GM21528 (cell line): ENCODE data around the gene LMF2.

Experiments
- ATAC-seq: cut with Tn5 transposase; IDR thresholded peaks from one replicate; pipeline ENCODE4 v1.9.1; 2021; ENCODE audit warnings: mild to moderate bottlenecking, moderate library complexity; ENCODE audit not compliant: unreplicated experiment, low FRiP score

The LMF2 gene

GRCh38 chr22:50504369-50505211, 2.9 kb downstream of the LMF2 start:
- no peak for ATAC-seq

DNA sequence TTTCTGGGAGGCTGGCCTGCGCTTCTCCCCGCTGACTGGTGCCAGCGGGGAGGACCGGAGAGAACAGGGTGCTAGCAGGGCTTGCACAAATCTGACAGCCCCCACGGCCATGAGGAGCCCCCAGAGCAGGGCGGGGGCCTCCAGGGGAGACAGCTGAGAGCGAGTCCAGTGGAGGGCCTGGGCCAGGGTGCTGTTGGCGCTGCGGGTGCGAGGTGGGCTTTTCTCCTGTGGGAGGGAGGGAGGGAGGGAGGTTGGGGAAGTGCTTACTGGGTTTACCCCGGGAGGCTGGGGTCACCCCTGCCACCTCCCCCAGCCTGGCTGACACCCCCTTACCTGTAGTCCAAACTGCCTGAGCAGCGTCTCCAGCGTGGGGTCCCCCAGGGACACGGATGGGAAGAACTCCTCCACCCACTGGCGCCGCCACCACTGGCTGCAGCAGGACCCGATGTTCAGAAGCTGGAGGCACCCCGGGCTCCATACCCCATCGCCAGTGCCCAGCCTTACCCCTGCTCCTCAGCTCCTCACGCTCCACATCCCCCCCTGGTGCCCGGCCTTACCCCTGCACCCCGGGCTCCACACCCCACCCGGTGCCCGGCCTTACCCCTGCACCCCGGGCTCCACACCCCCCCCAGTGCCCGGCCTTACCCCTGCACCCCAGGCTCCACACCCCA, 3.9 kb downstream of the LMF2 start:
- ATAC-seq = no peak

DNA sequence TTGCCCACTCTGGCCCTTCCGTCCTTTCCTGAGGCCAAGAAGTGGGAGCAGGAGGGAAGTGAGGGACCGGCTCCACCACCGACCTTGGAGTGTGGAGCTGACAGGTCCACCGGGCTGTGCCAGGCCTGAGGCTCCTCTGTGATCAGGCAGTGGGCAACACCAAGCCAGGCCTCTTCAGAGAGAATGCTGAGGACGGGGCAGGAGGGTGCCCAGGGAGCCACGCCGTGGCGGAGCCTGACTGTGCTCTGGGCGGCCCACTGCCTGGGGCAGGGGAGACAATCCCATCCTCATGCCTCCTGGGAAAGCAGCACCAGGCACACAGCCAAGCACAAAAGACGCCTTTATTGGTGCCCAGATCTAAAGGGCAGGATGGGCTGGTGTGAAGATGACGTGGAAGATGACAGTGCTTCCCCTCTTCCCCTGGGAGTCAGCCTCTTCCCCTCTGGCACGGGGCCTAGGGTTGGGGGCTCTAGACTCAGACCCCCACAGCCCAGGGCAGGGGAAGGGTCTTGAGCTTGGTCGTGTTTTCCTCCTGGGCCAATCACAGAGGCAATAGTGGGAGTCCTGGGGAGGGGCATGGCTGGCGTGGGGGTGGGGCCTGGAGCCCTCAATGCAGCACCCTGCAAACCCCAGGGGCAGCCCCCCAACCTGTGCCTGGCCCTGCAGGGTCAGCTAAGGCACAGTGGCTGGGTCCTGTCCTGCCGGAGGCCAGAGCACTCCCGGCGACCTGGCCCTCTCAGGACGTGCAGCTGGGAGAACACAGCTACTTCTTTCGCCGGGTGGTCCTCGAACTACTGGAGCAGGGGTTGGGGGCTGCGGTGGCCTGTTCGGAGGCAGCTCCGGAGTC, 4.7 kb downstream of the LMF2 start:
- ATAC-seq = no peak

DNA sequence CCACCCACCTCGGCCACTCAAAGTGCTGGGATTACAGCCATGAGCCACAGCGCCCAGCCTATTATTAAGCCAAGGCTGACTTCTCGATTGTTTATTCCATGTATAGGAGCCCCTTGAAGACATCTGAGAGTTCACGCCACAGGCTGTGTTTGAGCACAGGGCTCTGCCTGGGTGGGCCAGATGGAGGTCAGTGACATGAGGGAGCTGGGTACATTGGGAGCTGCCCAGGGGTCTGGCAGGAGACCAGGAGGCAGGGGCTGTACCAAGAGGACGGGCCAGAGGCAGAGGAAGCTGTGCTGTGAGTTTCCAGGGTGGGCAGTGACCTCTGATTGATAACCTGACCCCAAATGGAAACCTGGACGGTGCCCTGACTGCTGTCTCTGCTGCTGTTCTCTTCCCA, 5.4 kb downstream of the LMF2 start:
- no peak for ATAC-seq

DNA sequence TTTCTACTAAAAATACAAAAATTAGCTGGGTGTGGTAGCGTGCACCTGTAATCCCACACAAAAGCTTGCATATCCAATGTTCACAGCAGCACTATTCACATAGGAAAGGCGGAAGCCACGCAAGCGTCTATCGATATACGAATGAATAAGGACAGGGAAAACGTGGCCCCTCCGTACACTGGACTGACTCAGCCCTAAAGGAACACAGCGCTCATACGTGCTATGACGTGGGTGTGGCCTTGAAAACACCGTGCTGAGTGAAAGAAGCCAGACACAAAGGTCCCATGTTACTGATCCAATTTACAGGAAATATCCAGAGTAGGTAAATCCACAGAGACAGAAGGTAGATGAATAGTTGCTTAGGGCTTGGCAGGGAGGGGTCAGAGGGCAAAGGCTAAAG, 7.0 kb downstream of the LMF2 start:
- ATAC-seq = no peak

DNA sequence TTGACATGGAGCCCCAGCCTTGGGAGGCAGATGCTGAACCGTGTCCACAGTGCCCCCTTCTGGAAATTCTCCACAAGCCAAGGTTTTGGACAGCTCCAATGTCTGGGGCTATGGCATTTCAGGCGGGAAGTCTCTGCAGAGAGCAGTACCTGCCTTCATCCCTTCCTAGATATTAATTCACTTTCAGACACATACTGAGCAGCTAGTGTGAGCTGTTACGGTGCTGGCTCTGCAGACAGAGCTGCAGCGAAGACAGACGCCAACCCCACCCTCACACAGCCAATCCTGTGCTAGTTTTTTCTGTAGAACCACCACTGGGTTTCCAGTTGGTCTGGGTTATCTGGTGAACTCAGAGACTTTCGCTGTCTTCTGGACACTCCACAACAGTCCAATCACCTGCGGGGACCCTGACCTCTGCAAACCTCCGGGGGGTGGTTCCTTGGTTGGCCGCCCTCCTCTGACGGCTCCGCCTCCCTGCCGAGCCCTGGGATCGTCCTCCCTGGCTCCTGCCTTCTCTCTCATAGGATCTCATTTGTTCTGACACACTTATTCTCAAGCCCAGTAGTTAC, 9.1 kb downstream of the LMF2 start:
- ATAC-seq = no peak

- ATAC-seq = no peak
These were observed 10.4 kb downstream of the LMF2 start for GRCh38 chr22:50497093-50497492.

DNA sequence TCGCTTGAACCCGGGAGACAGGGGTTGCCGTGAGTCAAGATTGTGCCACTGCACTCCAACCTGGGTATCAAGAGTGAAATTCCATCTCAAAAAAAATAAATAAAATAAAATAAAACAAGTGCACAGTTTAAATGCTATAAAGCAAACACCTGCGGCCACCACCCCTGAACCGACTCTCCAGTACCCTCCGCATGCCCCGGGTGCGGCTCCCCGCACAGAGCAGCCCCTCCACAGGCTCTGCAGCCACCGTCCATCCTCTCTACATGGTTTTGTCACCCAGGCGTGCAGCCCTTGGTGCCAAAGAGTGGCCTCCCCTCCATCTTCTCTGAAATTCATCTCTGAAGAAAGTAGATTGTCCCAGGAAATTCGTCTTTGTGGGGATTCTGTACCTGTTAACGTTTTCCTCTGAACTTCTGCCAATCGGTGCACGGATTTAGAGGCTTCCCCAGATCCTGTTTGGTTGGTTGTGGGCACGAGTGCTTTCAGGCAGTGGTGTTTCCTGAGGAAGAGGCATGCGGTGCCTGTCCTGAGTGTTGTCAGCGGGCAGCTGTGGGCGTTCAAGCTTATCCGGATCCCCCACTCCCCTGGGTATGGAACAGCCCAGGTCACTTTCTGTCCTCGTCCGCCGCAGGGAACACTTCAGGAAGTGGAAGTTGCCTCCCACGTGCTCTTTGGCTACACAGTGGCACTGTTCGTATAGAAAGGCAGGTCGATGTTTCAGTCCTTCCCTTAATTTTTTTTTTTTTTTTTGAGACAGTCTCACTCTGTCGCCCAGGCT, 16.8 kb downstream of the LMF2 start:
- no peak for ATAC-seq

- no peak for ATAC-seq
These were observed 17.9 kb downstream of the LMF2 start for GRCh38 chr22:50489363-50490243.

DNA sequence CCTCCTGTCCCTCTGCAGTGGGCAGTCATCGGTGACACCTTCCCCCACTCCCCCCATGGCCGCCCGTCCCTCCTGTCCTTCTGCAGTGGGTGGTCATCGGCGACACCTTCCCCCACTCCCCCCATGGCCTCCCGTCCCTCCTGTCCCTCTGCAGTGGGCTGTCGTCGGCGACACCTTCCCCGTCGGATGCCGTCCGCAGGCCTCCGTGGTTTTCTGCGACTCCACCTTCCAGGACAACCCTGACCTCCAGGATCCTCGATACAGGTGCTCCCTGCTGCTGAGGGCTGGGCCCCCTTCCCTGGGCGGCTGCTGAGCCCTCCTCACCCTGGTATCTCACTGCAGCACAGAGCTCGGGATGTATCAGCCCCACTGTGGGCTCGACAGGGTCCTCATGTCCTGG, 18.6 kb downstream of the LMF2 start:
- no peak for ATAC-seq

DNA sequence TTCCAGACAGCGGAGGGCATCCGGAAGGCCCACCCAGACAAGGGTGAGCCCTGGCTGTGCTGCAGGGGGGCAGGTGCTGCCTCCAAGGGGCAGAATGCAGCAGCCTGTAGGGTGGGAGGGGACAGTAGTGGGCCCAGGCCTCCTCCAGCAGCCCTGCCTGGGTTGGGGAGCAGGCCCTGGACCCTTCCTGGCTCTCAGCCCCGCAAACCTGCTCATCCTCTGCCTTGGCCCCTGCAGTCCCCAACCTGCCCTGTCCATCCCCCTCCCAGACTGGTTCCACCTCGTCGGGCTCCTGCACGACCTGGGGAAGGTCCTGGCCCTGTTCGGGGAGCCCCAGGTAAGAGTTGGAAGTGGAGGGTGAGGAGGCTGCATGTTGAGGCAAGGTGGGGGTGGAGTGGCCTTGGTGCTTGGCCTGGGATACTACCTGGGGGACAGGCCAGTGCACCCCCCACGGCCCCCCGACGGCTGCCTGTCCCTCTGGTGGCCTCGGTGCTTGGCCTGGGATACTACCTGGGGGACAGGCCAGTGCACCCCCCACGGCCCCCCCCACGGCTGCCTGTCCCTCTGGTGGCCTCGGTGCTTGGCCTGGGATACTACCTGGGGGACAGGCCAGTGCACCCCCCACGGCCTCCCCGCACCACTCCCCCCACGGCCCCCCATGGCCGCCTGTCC, 19.4 kb downstream of the LMF2 start:
- ATAC-seq = no peak

- ATAC-seq = no peak
These were observed 20.1 kb downstream of the LMF2 start for GRCh38 chr22:50487290-50488005.

DNA sequence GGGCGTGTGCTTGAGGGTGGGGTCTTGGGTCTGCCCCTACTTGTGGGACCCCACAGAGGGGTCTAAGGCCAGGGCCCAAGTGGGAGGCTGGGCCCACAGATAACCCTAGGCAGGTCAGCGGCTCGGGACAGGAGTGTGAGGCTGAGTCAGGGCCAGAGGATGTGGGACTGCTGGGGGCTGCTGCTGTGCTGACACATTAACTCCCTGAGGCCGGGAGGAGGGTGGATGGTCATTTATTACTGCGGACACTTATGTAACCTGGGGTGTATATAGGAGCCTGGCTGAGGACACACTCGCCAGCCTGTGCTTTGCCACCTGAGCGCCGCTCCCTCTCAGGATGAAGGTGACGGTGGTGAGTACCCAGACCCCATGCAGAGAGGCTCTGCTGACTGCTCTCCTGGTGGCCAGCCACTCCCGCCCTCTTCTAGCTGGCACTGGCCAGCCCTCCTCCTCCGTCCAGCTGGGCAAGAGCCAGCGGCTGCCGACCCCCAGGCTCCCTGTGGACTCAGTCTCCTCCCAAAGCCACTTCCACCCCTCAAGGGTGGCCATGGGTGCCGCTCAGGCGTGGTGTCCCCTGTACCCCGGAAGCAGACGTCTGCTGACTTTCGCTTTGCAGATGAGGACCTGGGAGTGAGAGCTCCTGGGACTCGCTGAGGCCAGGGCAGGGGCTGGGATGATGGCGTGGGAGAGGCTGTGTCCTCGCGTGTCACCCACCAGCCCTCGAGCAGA, 20.8 kb downstream of the LMF2 start, which contains the start of gene MIOX:
MIOX (plus strand) TSS at position 299 of the 729 bp plus-strand sequence; CDS start at position 338, 39 bp downstream.
- ATAC-seq = no peak

- ATAC-seq = no peak
These were observed 22.0 kb downstream of the LMF2 start for GRCh38 chr22:50485221-50486131.

DNA sequence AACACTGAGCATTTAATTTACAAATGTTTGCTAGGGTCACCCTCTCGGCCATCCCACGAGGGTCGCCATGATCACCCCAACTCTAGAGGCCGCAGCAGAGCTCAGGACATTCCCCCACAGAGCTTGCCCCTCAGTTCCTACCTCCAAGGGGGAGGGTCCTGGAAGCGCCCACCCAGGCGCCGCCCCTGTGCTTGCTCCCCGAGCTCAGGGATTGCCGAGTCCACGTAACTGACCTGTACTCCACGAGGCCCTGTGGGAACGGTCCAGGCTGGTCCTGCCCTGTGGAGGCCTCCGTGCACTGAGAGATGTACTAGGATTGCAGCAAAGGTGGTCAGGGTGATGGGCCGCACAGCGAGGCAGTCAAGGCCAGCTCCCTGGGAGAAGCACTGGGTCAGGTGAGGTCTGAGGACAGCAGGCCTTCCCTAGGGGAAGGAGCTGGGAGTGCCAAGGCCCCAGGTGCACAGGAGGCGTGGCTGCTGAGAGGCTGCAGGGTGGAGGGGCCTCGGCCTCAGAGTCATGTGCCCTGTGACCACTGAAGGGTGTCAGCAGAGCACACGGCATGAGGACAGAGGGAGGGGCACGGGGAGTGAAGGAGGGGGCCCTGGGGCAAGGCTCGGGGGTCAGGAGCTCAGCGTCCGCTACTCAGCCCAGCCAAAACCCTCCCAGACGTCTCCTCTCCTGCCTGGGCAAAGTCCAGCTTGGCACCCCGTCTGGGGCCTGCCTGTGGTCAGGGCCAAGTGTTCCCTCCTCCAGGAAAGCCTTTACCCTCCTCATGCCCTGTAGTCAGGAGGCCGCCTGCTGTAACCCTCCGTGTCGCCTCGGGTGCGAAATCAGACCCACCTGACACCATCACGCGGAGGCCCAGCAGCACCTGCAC, 23.3 kb downstream of the LMF2 start:
- no peak for ATAC-seq
